Breast epithelium (tissue), 4 donors: ENCODE measurements around the gene FSTL5. TPM values are rescaled to one million over a fixed set of nuclear protein-coding genes. Genes with fewer than 3 reads are reported as not detected.

Experiments used
- DNase-seq, 2 donors: peaks; one replicate each; pipeline ENCODE4 v3.0.0-alpha.2; 2019; ENCODE audit warnings: low spot score in 2 of 2
- H3K27ac ChIP-seq, 2 donors: fragments of 200-600 bp; sonication (generic) in 1 of 2; one replicate each; pipeline ENCODE4 v1.5.1; 2016 to 2019; ENCODE audit warnings: mild to moderate bottlenecking in 1 of 2
- H3K27me3 ChIP-seq, 2 donors: fragments of 200-600 bp; sonication (generic) in 1 of 2; one replicate each; pipeline versions ENCODE4 v1.5.1 to v1.6.0; 2017 to 2019; ENCODE audit warnings: control low read depth in 1 of 2, mild to moderate bottlenecking in 1 of 2
- H3K36me3 ChIP-seq: fragments of 200-600 bp; one replicate; pipeline ENCODE4 v1.5.1; 2019
- H3K4me1 ChIP-seq, 2 donors: fragments of 200-600 bp; sonication (generic); one replicate each; pipeline ENCODE4 v1.5.1; 2016 to 2019; ENCODE audit warnings: control low read depth in 1 of 2
- H3K4me3 ChIP-seq, 3 donors: fragments of 200-600 bp; sonication (generic); 1 replicate in 2 of 3; 2 replicates in 1 of 3; pipeline ENCODE4 v1.5.1; 2016 to 2019; ENCODE audit warnings: mild to moderate bottlenecking in 3 of 3, moderate library complexity in 2 of 3
- H3K9me3 ChIP-seq, 2 donors: fragments of 200-600 bp; sonication (generic) in 1 of 2; one replicate each; pipeline ENCODE4 v1.5.1; 2016 to 2019; ENCODE audit warnings: control low read depth in 1 of 2
- POLR2A ChIP-seq: fragments of 450-650 bp; IDR thresholded peaks from one replicate; pipeline ENCODE4 v1.6.1; 2016; ENCODE audit warnings: antibody characterized with exemption, mild to moderate bottlenecking, moderate library complexity
- POLR2AphosphoS5 ChIP-seq, 3 donors: sonication (generic); formaldehyde crosslinking; IDR thresholded peaks; one replicate each; pipeline ENCODE4 v1.6.1; 2017; ENCODE audit warnings: antibody characterized with exemption in 3 of 3
- intact Hi-C: fragments of 100-400 bp; cut with DNase I; formaldehyde crosslinking; loops from one replicate; pipeline ENCODE4 v1.15.1; 2023; ENCODE audit warnings: low total_unique reads
- total RNA-seq, 3 donors: library from RNA; depleted of rRNA; stranded (reverse); fragments of >200 nt; gene quantifications; one replicate each; pipeline ENCODE4 v1.1.0, GENCODE V29; 2016
- TF ChIP-seq, protein P1 (sequence below), 3 donors: fragments of 450-650 bp; IDR thresholded peaks; one replicate each; pipeline ENCODE4 v1.5.1; 2016 to 2017; ENCODE audit warnings: antibody characterized with exemption in 3 of 3, mild to moderate bottlenecking in 3 of 3, moderate library complexity in 3 of 3

The FSTL5 gene
- total RNA-seq, 3 donors from 2014 or later = not detected

DNA sequence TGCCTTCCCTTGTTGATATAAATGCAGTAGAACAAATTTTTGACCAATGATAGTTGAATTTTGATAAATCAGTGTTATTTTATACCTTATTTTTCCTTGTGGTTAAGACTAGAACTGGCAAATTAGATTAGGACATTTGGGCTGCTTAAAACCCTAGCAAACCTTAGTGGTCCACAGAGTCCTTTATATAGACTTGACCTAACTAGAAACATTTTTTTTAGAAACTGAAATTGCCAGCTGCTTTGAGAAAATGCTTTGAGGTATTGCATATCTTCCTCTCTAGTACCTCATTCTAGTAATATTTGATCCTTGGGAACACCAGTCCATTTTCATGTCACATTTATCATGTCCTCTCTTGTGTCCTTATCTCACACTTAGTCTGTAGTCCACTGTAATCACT, 580.3 kb downstream of the FSTL5 start:
- H3K4me1 ChIP-seq = no peaks in the 10 kb centered on the region
- no peaks in the 10 kb centered on the region for H3K36me3 ChIP-seq
- intact Hi-C loops = no loop called here
- DNase-seq = no peak
- no peaks in the 10 kb centered on the region for H3K27me3 ChIP-seq
- H3K4me3 ChIP-seq = no peak overlapping the region
- TF ChIP-seq, protein P1, sequence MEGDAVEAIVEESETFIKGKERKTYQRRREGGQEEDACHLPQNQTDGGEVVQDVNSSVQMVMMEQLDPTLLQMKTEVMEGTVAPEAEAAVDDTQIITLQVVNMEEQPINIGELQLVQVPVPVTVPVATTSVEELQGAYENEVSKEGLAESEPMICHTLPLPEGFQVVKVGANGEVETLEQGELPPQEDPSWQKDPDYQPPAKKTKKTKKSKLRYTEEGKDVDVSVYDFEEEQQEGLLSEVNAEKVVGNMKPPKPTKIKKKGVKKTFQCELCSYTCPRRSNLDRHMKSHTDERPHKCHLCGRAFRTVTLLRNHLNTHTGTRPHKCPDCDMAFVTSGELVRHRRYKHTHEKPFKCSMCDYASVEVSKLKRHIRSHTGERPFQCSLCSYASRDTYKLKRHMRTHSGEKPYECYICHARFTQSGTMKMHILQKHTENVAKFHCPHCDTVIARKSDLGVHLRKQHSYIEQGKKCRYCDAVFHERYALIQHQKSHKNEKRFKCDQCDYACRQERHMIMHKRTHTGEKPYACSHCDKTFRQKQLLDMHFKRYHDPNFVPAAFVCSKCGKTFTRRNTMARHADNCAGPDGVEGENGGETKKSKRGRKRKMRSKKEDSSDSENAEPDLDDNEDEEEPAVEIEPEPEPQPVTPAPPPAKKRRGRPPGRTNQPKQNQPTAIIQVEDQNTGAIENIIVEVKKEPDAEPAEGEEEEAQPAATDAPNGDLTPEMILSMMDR (IDR thresholded peaks at IDR 0.05) = no peak
- TF ChIP-seq POLR2AphosphoS5 (IDR thresholded peaks at IDR 0.05) (no peak), POLR2A (no peak)
- H3K27ac ChIP-seq = no peak overlapping the region
- H3K9me3 ChIP-seq = no peaks in the 10 kb centered on the region

DNA sequence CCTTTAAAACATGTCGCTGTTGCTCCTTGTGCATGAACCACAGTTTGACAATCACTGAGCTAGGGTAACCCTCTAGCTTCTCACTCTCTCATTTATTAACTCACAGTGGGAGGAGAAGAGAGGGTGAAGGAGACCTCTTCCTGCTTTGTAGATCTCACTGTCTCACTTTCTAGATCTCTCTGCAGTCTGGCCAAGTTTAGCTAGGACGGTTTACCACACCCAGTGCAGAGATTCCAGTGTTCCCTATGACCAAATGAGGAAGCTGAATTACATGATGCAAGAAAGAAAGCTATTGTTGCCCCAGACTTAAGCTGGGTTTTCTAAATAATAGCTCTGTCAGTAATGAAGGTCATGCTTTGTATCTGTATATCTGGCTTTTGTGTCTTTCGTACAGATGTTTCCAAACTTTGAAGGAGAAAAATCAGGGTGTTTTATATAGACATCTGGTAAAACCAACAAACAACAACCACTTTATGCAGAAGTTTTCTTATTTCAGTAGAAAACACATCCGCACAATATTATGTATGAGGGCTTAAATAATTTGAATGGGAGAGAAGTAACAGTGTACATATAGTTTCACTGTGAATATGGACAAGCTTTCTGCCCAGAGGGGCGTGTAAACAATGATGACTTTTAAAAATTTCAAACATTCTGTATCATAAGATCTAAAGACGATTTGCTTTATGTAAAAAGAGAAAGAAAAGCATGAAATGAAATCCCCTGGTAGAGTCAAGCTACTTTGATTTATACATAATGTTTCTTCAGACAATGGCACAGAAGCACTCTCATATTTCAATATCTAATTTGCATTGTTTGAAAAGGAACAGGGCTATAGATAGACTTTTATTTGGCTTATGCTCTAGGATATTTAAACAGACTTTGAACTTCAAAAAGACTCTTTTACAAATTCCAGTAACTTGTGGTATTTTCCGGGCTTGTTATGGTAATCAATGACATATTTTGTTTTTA, 582.3 kb downstream of the FSTL5 start:
- no peak for DNase-seq
- Histone ChIP-seq H3K27me3 (no peaks in the 10 kb centered on the region), H3K36me3 (no peaks in the 10 kb centered on the region), H3K27ac (no peak overlapping the region), H3K4me1 (no peaks in the 10 kb centered on the region), H3K4me3 (no peak overlapping the region), H3K9me3 (no peaks in the 10 kb centered on the region)
- intact Hi-C loops = no loop called here
- TF ChIP-seq POLR2AphosphoS5 (IDR thresholded peaks at IDR 0.05) (no peak), POLR2A (no peak)
- TF ChIP-seq, protein P1 (IDR thresholded peaks at IDR 0.05) = no peak

DNA sequence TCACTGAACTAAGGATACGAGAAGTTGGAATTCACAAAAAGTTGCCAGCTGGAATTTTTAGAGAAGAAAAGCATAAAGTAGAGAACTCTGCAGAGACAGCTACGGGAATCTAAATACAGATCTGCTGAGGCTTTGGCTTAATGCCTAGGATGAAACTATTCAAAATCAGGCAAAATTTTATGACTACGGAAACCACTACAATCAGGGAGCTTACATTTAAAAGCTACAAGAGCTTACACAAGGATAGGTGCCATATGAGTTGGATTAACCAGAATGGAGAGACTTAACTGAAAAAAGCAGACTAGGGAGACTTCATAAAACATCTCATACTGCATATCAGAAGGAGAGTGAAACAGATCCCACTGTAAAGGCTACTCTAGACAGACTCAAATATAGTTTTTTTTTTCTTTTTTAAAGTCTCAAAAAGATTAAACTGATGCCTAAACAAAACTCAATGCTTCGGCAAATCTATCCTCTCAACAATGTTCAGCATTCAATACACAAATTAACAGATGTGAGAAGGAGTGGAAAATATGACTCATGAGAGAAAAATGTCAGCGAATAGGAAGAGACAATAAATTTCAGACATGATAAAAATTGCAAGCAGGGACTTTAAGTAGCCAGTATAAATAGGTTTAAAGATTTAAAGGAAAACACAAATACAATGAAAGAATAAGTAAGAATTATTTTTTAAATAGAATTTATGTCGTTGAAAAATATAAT, 586.1 kb downstream of the FSTL5 start:
- Histone ChIP-seq H3K36me3 (no peaks in the 10 kb centered on the region), H3K9me3 (no peaks in the 10 kb centered on the region), H3K4me3 (no peak overlapping the region), H3K4me1 (no peaks in the 10 kb centered on the region), H3K27me3 (no peaks in the 10 kb centered on the region), H3K27ac (no peak overlapping the region)
- DNase-seq = no peak
- TF ChIP-seq, protein P1 (IDR thresholded peaks at IDR 0.05) = no peak
- no peak for TF ChIP-seq POLR2A
- no peak for TF ChIP-seq POLR2AphosphoS5 (IDR thresholded peaks at IDR 0.05)
- intact Hi-C loops = no loop called here

DNA sequence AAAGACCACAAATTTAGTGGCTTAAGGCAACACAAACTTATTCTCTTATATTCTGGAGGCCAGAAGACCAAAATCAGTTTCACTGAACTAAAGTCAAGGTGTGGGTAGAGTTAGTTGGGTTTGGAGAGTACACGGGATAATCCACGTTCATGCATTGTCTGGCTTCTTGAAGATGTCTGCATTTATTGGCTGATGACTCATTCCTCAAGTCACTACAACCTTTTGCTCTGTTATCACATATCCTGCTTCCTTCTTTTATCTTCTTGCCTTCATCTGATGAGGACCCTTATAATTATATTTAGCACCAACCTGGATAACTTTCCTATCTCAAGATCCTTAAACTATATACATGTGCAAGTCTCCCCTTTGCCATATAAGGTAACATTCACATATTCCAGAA, 590.0 kb downstream of the FSTL5 start:
- intact Hi-C loops = no loop called here
- Histone ChIP-seq H3K4me1 (no peaks in the 10 kb centered on the region), H3K27me3 (no peaks in the 10 kb centered on the region), H3K27ac (no peak overlapping the region), H3K4me3 (no peak overlapping the region), H3K36me3 (no peaks in the 10 kb centered on the region), H3K9me3 (no peaks in the 10 kb centered on the region)
- TF ChIP-seq POLR2A = no peak
- TF ChIP-seq, protein P1 (IDR thresholded peaks at IDR 0.05) = no peak
- no peak for TF ChIP-seq POLR2AphosphoS5 (IDR thresholded peaks at IDR 0.05)
- DNase-seq = no peak
